Skeletal muscle tissue (tissue), 4 donors: ENCODE data around the gene KAT6B. TPM values are rescaled to one million over a fixed set of nuclear protein-coding genes. Genes with fewer than 3 reads are reported as not detected.
"Not testable (repeated sequence)": the region's sequence is repeated elsewhere in the genome, so short reads cannot be mapped to it uniquely, and the experiment has no call there.

Experiments used
- H3K27ac ChIP-seq: one replicate; pipeline ENCODE4 v1.7.0; 2013; ENCODE audit warnings: mild to moderate bottlenecking, low read depth, low read length, inconsistent platforms
- H3K27me3 ChIP-seq, 3 donors: one replicate each; pipeline ENCODE4 v1.7.0; 2013; ENCODE audit warnings: low read length in 3 of 3; ENCODE audit not compliant: control insufficient read depth in 3 of 3, insufficient read depth in 3 of 3
- H3K36me3 ChIP-seq, 3 donors: one replicate each; pipeline ENCODE4 v1.7.0; 2013; ENCODE audit warnings: low read length in 3 of 3; ENCODE audit not compliant: control insufficient read depth in 3 of 3, insufficient read depth in 3 of 3
- H3K4me1 ChIP-seq, 3 donors: one replicate each; pipeline ENCODE4 v1.7.0; 2013; ENCODE audit warnings: low read length in 3 of 3, mild to moderate bottlenecking in 3 of 3; ENCODE audit not compliant: control insufficient read depth in 3 of 3, insufficient read depth in 3 of 3
- H3K4me3 ChIP-seq, 3 donors: one replicate each; pipeline ENCODE4 v1.7.0; 2013; ENCODE audit warnings: low read length in 3 of 3
- H3K9ac ChIP-seq, 3 donors: one replicate each; pipeline ENCODE4 v1.7.0; 2013; ENCODE audit warnings: low read length in 3 of 3, mild to moderate bottlenecking in 3 of 3, moderate library complexity in 2 of 3, low read depth in 1 of 3
- H3K9me3 ChIP-seq, 3 donors: one replicate each; pipeline ENCODE4 v1.7.0; 2013; ENCODE audit warnings: low read length in 3 of 3; ENCODE audit not compliant: control insufficient read depth in 3 of 3
- total RNA-seq: library from RNA; depleted of rRNA; stranded (reverse); fragments of >200 nt; gene quantifications from one replicate; pipeline ENCODE4 v1.2.3, GENCODE V29; 2014
- donor health status: Osteomylitis.

KAT6B gene
- total RNA-seq, 1 donor from 2014 or later = 49.6 TPM

DNA sequence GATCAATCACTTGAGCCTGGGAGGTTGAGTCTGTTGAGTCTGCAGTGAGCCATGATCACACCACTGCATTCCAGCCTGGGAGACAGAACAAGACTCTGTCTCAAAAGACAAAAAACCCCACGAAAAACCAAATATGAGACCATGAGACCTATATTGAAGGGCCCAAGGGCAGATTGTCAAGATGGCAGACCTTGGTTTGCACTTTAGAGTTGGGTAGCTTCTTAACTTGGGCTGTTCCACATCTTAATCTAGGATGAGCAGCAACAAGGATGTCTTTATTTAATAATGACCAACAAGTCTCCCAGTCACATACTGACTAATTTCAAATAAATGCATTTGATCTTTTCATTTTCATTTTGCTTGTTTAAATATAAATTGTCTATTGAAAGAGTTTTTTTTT lies 43.8 kb downstream of the KAT6B start:
- no peaks in the 10 kb centered on the region for H3K36me3 ChIP-seq
- H3K9me3 ChIP-seq = no peaks in the 10 kb centered on the region
- H3K4me1 ChIP-seq = peaks cover 0 to 6% (median 0%) of the 10 kb centered on the region in 3 donors
- no peak overlapping the region for H3K27ac ChIP-seq
- no peak overlapping the region for H3K9ac ChIP-seq
- H3K27me3 ChIP-seq = no peaks in the 10 kb centered on the region
- no peak overlapping the region for H3K4me3 ChIP-seq

DNA sequence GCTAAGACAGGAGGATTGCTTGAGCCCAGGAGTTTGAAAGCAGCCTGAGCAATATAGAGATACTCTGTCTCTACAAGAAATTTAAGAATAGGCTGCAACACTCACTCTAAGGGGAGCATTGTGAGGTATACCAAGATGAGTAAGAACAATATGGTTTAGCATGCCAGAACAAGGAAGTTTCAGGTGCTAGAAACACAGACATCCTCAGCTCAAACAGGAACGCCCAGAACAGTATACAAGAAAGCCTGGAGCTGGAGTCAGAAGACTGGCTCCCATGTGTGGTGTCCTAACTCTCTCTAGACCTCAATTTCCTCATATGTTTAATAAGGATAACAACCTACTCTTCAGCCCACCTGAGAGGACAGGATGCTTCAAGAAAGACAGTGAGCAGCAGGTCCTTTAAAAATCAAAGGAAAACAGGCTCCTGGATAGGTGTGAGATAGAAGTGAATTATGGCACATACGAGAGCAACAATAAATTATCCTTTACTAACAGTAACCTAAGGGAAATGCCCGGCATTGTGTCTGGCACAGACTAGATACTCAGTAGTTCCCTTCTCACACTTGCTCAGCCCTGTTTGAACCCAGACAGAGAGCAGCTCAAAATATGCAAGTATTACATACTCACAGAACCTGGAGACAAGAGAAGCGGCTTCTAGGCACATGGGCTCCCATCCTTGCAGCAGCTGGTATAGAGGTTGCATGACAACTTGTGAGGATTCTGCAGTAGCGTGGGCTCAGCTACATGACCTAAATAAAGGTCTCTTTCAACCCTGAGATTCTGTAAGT lies 45.4 kb downstream of the KAT6B start:
- H3K27ac ChIP-seq = no peak overlapping the region
- H3K9me3 ChIP-seq = no peaks in the 10 kb centered on the region
- H3K36me3 ChIP-seq = no peaks in the 10 kb centered on the region
- H3K27me3 ChIP-seq = no peaks in the 10 kb centered on the region
- H3K9ac ChIP-seq = no peak overlapping the region
- H3K4me1 ChIP-seq = peaks cover 0 to 3% (median 0%) of the 10 kb centered on the region in 3 donors
- H3K4me3 ChIP-seq = no peak overlapping the region

DNA sequence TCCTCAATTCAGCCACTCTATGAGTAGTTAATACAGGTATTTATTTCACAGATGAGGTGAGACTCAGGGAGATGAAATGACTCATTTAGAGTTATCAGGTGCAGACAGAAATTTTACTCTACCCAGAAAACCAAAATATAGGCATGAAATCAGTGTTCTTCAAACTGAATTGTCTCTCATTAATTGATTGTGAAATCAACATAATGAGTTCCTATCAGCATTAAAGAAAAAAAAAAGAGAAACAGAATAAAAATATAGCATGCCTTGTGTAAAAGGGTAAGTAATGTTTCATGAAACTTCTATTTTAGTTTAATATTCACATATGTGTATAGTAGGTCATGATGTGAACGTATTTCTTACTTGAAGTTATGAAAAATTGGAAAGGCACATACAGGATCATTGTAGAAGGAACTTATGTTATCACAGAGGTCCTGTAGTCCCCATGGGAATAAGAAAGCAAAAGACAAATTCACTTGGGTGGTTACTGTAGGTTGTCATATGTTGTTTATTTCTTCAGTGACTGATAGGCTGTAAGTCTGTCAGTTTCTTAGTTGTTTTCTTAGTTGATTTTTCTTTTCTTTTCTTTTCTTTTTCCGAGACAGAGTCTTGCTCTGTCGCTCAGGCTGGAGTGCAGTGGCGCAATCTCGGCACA lies 47.5 kb downstream of the KAT6B start:
- no peaks in the 10 kb centered on the region for H3K9me3 ChIP-seq
- no peak overlapping the region for H3K27ac ChIP-seq
- H3K9ac ChIP-seq = no peak overlapping the region
- H3K4me1 ChIP-seq = peaks cover 0 to 3% (median 0%) of the 10 kb centered on the region in 3 donors
- H3K4me3 ChIP-seq = no peak overlapping the region
- no peaks in the 10 kb centered on the region for H3K27me3 ChIP-seq
- H3K36me3 ChIP-seq = no peaks in the 10 kb centered on the region

DNA sequence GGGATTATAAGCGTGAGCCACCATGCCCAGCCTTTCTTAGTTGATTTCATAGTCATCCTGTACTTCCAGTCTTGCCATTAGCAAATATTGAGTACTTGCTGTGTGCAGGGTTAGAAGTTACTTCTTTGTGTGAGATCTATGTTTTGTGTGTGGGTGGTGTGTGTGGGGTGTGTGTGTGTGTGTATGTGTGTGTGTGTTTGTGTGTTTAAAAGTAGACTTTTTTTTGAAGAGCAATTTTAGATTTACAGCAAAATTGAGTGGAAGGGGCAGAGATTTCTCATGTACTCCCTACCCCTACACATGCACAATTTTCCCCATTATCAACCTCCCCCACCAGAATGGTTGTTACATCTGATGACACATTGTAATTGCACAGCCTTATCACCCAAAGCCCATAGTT lies 48.2 kb downstream of the KAT6B start:
- Histone ChIP-seq H3K27me3 (no peaks in the 10 kb centered on the region), H3K9ac (no peak overlapping the region), H3K4me3 (no peak overlapping the region), H3K4me1 (peaks cover 0 to 3% (median 0%) of the 10 kb centered on the region in 3 donors), H3K27ac (no peak overlapping the region), H3K9me3 (no peaks in the 10 kb centered on the region), H3K36me3 (no peaks in the 10 kb centered on the region)

DNA sequence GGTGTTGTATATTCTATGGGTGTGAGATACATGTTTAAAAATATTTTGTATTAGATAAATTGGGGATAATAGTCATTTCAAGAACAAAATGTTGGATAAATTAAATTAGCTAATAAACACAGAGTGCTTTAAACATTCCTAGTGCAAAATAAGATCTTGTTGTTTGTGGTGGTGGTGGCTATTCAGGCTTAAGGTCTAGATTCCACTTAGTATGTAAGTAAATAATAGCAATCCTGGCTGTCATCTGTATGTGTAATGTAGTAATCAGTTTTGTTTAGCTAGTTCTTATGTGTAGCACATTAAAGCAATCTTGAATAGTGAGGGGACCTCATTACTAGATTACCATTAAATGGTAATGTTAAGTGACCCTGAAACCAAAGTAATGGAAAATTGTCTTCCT lies 48.7 kb downstream of the KAT6B start:
- Histone ChIP-seq H3K4me3 (no peak overlapping the region), H3K9ac (no peak overlapping the region), H3K9me3 (no peaks in the 10 kb centered on the region), H3K27me3 (no peaks in the 10 kb centered on the region), H3K4me1 (peaks cover 0 to 3% (median 0%) of the 10 kb centered on the region in 3 donors), H3K36me3 (no peaks in the 10 kb centered on the region), H3K27ac (no peak overlapping the region)

DNA sequence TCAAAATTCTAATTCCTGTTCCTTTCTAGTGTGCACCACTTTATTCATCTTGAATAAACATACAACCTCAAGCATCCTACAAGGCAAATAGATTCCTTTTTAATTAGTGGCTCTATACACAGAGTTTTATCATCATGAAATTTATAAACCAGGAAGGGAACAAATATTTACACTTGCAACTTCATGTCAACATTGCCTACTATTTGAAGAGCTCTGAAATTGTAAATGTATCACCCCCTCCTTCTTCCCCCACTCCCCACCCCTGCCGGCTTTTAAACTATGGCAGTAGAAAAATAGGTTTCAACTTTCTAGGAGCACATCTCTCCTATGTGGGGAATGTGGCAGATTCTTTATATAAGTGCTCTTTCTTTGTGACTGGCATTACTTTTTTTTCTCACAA lies 49.6 kb downstream of the KAT6B start:
- H3K27me3 ChIP-seq = no peaks in the 10 kb centered on the region
- H3K9ac ChIP-seq = no peak overlapping the region
- no peaks in the 10 kb centered on the region for H3K36me3 ChIP-seq
- H3K9me3 ChIP-seq = no peaks in the 10 kb centered on the region
- H3K4me3 ChIP-seq = no peak overlapping the region
- no peak overlapping the region for H3K27ac ChIP-seq
- peaks cover 0 to 3% (median 0%) of the 10 kb centered on the region in 3 donors for H3K4me1 ChIP-seq

DNA sequence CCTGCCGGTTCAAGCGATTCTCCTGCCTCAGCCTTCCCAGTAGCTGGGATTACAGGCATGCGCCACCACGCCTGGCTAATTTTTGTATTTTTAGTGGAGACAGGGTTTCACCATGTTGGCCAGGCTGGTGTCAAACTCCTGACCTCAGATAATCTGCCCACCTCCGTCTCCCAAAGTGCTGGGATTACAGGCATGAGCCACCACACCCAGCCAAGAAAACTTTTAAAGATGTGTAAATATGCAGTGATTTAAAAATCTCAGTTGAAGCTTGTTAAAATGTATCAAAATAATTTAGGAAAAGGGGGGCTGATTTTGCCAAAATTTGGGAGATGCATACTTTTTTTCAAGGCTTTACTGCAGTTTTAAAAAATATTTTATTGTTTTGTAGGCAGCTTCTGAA lies 50.7 kb downstream of the KAT6B start:
- H3K4me1 ChIP-seq, H3K9me3 ChIP-seq, H3K27ac ChIP-seq, H3K4me3 ChIP-seq, H3K27me3 ChIP-seq, H3K36me3 ChIP-seq, H3K9ac ChIP-seq: not testable (repeated sequence)

DNA sequence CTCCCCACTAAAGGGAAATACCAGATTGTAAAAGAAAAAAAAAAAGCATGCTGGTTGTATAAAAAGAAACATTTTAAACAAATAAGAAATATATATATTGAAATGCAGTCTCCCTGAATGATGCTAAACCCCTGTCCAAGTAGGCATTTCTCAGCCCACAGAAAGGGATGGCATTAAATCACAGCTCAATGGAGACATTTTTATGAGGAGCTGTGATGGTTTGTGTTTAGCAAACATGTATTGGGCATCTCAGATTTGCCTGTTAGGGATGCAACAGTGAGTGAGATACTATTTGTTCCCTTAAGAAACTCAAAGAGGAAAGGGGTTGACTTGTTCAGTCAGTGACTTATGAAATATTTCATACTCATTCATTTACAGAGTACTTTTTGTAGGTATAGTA lies 51.5 kb downstream of the KAT6B start:
- no peak overlapping the region for H3K9ac ChIP-seq
- peaks cover under 1 to 3% (median 1%) of the 10 kb centered on the region in 3 donors for H3K4me1 ChIP-seq
- H3K27me3 ChIP-seq = no peaks in the 10 kb centered on the region
- no peaks in the 10 kb centered on the region for H3K36me3 ChIP-seq
- H3K4me3 ChIP-seq = no peak overlapping the region
- no peaks in the 10 kb centered on the region for H3K9me3 ChIP-seq
- H3K27ac ChIP-seq = no peak overlapping the region

DNA sequence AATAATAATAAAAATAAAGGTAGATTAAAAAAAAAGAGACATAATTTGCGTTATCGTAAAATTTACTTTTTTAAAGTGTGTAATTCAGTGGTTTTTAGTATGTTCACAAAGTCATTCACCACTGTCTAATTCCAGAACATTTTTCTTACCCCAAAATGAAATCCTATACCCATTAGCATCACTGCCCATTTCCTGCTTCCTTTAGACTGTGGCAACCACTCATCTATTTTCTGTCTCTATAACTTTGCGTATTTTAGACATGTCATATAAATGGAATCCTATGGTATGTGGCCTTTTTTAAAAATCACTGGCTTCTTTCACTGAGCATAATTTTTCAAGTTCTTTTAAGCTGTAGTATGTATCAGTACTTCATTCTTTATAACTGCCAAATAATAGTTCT lies 53.6 kb downstream of the KAT6B start:
- Histone ChIP-seq H3K36me3 (no peaks in the 10 kb centered on the region), H3K4me1 (peaks cover 0 to 11% (median 4%) of the 10 kb centered on the region in 3 donors), H3K9me3 (no peaks in the 10 kb centered on the region), H3K9ac (no peak overlapping the region), H3K4me3 (no peak overlapping the region), H3K27ac (no peak overlapping the region), H3K27me3 (no peaks in the 10 kb centered on the region)

DNA sequence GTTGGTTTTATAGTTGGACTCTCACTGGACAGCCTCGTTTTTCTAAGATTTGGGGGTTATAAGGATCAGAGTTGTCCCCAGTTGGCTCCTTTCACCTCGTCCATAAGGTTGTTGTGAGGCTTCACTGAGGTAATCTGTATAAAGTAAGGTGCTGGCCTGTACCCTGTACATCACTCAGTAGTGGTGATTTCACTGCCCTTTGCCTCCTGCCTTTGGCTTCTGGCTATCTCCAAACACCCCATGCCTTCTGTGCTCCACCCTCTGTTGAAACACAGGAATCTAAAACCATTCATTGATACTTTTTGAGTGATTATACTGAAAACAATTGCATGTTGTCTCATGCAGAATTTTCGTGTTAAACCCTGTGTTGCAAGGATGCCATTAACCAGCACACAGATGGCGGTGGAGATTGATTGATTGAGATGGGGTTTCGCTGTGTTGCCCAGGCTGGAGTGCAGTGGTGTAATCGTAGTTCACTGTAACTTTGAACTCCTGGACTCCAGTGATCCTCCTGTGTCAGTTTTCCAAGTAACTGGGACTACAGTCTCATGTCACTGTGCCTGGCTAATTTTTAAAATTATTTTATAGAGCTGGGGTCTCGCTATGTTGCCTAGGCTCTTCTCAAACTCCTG lies 55.0 kb downstream of the KAT6B start:
- Histone ChIP-seq H3K9ac (no peak overlapping the region), H3K4me1 (peaks cover 6 to 17% (median 10%) of the 10 kb centered on the region in 3 donors), H3K27me3 (no peaks in the 10 kb centered on the region), H3K27ac (no peak overlapping the region), H3K4me3 (no peak overlapping the region), H3K36me3 (no peaks in the 10 kb centered on the region), H3K9me3 (no peaks in the 10 kb centered on the region)
